ENCODE results near the gene RAB44.
A peak's percentile ranks its signal among the peaks of the same experiment; 100 is the strongest.

Gene RAB44

DNA sequence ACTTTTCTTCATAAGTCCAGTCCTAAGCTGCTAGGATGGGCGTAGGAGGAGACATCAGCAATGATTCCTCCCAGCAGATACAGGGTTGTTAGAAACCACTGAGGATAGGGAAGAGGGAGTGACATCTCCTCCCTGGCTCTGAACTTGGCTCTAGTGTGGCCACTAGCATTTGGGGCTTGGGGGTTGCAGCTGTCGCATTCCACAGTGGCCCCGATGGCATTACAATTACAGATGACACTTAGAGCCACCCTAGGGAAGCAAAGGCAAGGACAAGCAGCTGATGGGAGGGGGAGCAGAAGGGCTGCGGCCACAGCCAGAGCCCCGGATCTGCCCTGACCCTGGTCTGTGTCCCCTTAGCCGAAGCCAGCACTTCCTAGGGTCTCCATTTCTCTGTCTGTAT, 28.6 kb upstream of the RAB44 start:
- H3K4me1 ChIP-seq (ENCODE audit: control insufficient read depth, insufficient read depth, low read length, poor library complexity, severe bottlenecking) = peaks cover 31% of the 10 kb centered on the region
- H3K27ac ChIP-seq (ENCODE audit: low read depth, low read length, severe bottlenecking) = no peak overlapping the region
- no peaks in the 10 kb centered on the region for H3K9me3 ChIP-seq (ENCODE audit: control insufficient read depth, low read length)
- 80 to 86% methylated on average over 4 of the region's 6 CpGs for WGBS, 2 experiments (ENCODE audit: insufficient coverage in 2 of 2)
- no peak overlapping the region for H3K4me3 ChIP-seq (ENCODE audit: extremely low read depth, insufficient read depth, low read length, poor library complexity, severe bottlenecking)
- H3K36me3 ChIP-seq (ENCODE audit: control insufficient read depth, insufficient read depth, low read length) = no peaks in the 10 kb centered on the region

GRCh38 chr6:36670271-36670670, 27.4 kb upstream of the RAB44 start:
- no peak overlapping the region for H3K4me3 ChIP-seq (ENCODE audit: extremely low read depth, insufficient read depth, low read length, poor library complexity, severe bottlenecking)
- H3K4me1 ChIP-seq (ENCODE audit: control insufficient read depth, insufficient read depth, low read length, poor library complexity, severe bottlenecking) = peaks cover 34% of the 10 kb centered on the region
- H3K27ac ChIP-seq (ENCODE audit: low read depth, low read length, severe bottlenecking) = no peak overlapping the region
- H3K36me3 ChIP-seq (ENCODE audit: control insufficient read depth, insufficient read depth, low read length) = no peaks in the 10 kb centered on the region
- H3K9me3 ChIP-seq (ENCODE audit: control insufficient read depth, low read length) = no peaks in the 10 kb centered on the region
- WGBS, 2 experiments (ENCODE audit: insufficient coverage in 2 of 2) = 92 to 93% methylated on average over 7 of the region's 7 CpGs

- H3K36me3 ChIP-seq (ENCODE audit: control insufficient read depth, insufficient read depth, low read length) = no peaks in the 10 kb centered on the region
- H3K27ac ChIP-seq (ENCODE audit: low read depth, low read length, severe bottlenecking) = no peak overlapping the region
- no peaks in the 10 kb centered on the region for H3K9me3 ChIP-seq (ENCODE audit: control insufficient read depth, low read length)
- no peak overlapping the region for H3K4me3 ChIP-seq (ENCODE audit: extremely low read depth, insufficient read depth, low read length, poor library complexity, severe bottlenecking)
- 79 to 80% methylated on average over 6 of the region's 6 CpGs for WGBS, 2 experiments (ENCODE audit: insufficient coverage in 2 of 2)
- peaks cover 38% of the 10 kb centered on the region for H3K4me1 ChIP-seq (ENCODE audit: control insufficient read depth, insufficient read depth, low read length, poor library complexity, severe bottlenecking)
Observed at GRCh38 chr6:36671687-36672375, 25.8 kb upstream of the RAB44 start.

GRCh38 chr6:36673882-36674281, 23.7 kb upstream of the RAB44 start:
- H3K4me3 ChIP-seq (ENCODE audit: extremely low read depth, insufficient read depth, low read length, poor library complexity, severe bottlenecking) = no peak overlapping the region
- 85 to 90% methylated on average over 10 of the region's 10 CpGs for WGBS, 2 experiments (ENCODE audit: insufficient coverage in 2 of 2)
- peaks cover 36% of the 10 kb centered on the region for H3K4me1 ChIP-seq (ENCODE audit: control insufficient read depth, insufficient read depth, low read length, poor library complexity, severe bottlenecking)
- H3K36me3 ChIP-seq (ENCODE audit: control insufficient read depth, insufficient read depth, low read length) = peaks cover 4% of the 10 kb centered on the region
- no peak overlapping the region for H3K27ac ChIP-seq (ENCODE audit: low read depth, low read length, severe bottlenecking)
- H3K9me3 ChIP-seq (ENCODE audit: control insufficient read depth, low read length) = no peaks in the 10 kb centered on the region

DNA sequence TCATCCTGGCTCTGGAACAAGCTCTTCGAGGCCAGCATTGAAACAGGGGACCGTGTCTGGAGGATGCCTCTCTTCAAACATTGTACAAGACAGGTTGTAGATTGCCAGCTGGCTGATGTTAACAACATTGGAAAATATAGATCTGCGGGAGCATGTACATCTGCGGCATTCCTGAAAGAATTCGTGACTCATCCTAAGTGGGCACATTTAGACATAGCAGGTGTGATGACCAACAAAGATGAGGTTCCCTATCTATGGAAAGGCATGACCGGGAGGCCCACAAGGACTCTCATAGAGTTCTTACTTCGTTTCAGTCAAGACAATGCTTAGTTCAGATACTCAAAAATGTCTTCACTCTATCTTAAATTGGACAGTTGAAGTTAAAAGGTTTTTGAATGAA, 22.7 kb upstream of the RAB44 start:
- Histone ChIP-seq H3K36me3 (ENCODE audit: control insufficient read depth, insufficient read depth, low read length) (peaks cover 14% of the 10 kb centered on the region), H3K4me3 (ENCODE audit: extremely low read depth, insufficient read depth, low read length, poor library complexity, severe bottlenecking) (no peak overlapping the region), H3K9me3 (ENCODE audit: control insufficient read depth, low read length) (no peaks in the 10 kb centered on the region), H3K4me1 (ENCODE audit: control insufficient read depth, insufficient read depth, low read length, poor library complexity, severe bottlenecking) (peaks cover 36% of the 10 kb centered on the region), H3K27ac (ENCODE audit: low read depth, low read length, severe bottlenecking) (no peak overlapping the region)
- 93 to 98% methylated on average over 5 to 7 of the region's 7 CpGs for WGBS, 2 experiments (ENCODE audit: insufficient coverage in 2 of 2)

DNA sequence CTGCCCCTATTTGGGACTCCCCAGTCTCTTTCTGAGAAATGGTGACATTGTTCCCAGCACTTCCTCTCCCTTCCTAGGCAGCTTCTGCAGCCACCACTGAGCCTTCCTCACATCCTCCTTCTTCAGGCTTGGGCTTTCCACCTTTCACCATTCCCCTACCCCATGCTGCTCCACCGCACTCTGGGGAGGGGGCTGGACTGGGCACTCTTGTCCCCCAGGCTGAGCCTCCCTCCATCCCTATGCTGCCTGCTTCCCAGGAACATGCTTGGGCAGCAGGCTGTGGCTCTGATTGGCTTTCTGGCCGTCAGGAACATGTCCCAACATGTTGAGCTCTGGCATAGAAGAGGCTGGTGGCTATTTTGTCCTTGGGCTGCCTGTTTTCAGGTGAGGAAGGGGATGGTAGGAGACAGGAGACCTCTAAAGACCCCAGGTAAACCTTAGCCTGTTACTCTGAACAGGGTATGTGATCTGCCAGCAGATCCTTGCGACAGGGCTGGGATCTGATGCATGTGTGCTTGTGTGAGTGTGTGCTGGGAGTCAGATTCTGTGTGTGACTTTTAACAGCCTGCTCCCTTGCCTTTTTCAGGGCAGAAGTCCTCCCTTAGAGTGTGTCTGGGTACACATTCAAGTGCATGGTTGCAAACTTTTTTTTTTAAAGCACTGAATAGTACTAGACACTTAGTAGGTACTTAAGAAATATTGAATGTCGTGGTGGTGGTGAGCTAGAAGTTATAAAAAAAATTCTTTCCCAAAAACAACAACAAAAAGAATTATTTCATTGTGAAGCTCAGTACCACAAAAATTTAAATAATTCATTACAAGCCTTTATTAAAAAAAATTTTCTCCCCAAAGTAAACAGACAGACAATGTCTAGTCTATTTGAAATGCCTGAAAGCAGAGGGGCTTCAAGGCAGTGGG, 21.2 kb upstream of the RAB44 start:
- Histone ChIP-seq H3K4me3 (ENCODE audit: extremely low read depth, insufficient read depth, low read length, poor library complexity, severe bottlenecking) (peak overlapping the region; percentile 98), H3K36me3 (ENCODE audit: control insufficient read depth, insufficient read depth, low read length) (peaks cover 24% of the 10 kb centered on the region), H3K9me3 (ENCODE audit: control insufficient read depth, low read length) (no peaks in the 10 kb centered on the region), H3K27ac (ENCODE audit: low read depth, low read length, severe bottlenecking) (peak overlapping the region; percentile 89), H3K4me1 (ENCODE audit: control insufficient read depth, insufficient read depth, low read length, poor library complexity, severe bottlenecking) (peaks cover 36% of the 10 kb centered on the region)
- 36 to 63% methylated on average over 2 to 3 of the region's 4 CpGs for WGBS, 2 experiments (ENCODE audit: insufficient coverage in 2 of 2)

DNA sequence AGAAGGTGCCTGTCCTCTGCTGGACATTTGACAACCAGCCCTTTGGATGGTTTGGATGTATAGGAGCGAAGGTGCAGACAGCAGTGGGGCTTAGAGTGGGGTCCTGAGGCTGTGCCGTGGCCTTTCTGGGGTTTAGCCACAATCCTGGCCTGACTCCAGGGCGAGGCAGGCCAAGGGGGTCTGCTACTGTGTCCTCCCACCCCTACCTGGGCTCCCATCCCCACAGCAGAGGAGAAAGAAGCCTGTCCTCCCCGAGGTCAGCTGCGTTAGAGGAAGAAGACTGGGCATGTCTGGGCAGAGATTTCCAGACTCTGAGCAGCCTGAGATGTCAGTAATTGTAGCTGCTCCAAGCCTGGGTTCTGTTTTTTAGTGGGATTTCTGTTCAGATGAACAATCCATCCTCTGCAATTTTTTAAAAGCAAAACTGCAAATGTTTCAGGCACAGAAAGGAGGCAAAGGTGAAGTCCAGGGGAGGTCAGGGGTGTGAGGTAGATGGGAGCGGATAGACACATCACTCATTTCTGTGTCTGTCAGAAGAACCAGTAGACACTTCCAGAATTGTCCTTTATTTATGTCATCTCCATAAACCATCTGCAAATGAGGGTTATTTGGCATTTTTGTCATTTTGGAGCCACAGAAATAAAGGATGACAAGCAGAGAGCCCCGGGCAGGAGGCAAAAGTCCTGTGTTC, 20.4 kb upstream of the RAB44 start:
- Histone ChIP-seq H3K4me3 (ENCODE audit: extremely low read depth, insufficient read depth, low read length, poor library complexity, severe bottlenecking) (peak overlapping the region; percentile 98), H3K36me3 (ENCODE audit: control insufficient read depth, insufficient read depth, low read length) (peaks cover 30% of the 10 kb centered on the region), H3K27ac (ENCODE audit: low read depth, low read length, severe bottlenecking) (peak overlapping the region; percentile 89), H3K4me1 (ENCODE audit: control insufficient read depth, insufficient read depth, low read length, poor library complexity, severe bottlenecking) (peaks cover 38% of the 10 kb centered on the region), H3K9me3 (ENCODE audit: control insufficient read depth, low read length) (no peaks in the 10 kb centered on the region)
- 72 to 84% methylated on average over 2 to 6 of the region's 7 CpGs for WGBS, 2 experiments (ENCODE audit: insufficient coverage in 2 of 2)

- peaks cover 37% of the 10 kb centered on the region for H3K36me3 ChIP-seq (ENCODE audit: control insufficient read depth, insufficient read depth, low read length)
- no peaks in the 10 kb centered on the region for H3K9me3 ChIP-seq (ENCODE audit: control insufficient read depth, low read length)
- WGBS, 2 experiments (ENCODE audit: insufficient coverage in 2 of 2) = 23 to 26% methylated on average over 7 of the region's 10 CpGs
- peak overlapping the region; percentile 98 for H3K4me3 ChIP-seq (ENCODE audit: extremely low read depth, insufficient read depth, low read length, poor library complexity, severe bottlenecking)
- H3K4me1 ChIP-seq (ENCODE audit: control insufficient read depth, insufficient read depth, low read length, poor library complexity, severe bottlenecking) = peaks cover 40% of the 10 kb centered on the region
- peak overlapping the region; percentile 69 for H3K27ac ChIP-seq (ENCODE audit: low read depth, low read length, severe bottlenecking)
Observed at GRCh38 chr6:36677753-36678487, 19.7 kb upstream of the RAB44 start.

DNA sequence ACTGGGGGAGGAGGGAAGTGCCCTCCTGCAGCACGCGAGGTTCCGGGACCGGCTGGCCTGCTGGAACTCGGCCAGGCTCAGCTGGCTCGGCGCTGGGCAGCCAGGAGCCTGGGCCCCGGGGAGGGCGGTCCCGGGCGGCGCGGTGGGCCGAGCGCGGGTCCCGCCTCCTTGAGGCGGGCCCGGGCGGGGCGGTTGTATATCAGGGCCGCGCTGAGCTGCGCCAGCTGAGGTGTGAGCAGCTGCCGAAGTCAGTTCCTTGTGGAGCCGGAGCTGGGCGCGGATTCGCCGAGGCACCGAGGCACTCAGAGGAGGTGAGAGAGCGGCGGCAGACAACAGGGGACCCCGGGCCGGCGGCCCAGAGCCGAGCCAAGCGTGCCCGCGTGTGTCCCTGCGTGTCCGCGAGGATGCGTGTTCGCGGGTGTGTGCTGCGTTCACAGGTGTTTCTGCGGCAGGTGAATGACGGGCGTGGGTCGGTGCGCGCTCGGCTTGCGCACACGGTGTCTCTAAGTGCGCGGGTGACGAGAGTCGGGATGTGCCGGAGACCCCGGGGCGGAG, 19.1 kb upstream of the RAB44 start, which contains the start of gene CDKN1A:
Gene CDKN1A (plus strand): TSS at position 227 of the 555 bp plus-strand sequence. CDS start 5,388 bp downstream, outside the sequence.
- Histone ChIP-seq H3K27ac (ENCODE audit: low read depth, low read length, severe bottlenecking) (peak within 1 kb of the TSS; percentile 69), H3K4me1 (ENCODE audit: control insufficient read depth, insufficient read depth, low read length, poor library complexity, severe bottlenecking) (peaks cover 37% of the 10 kb centered on the region), H3K4me3 (ENCODE audit: extremely low read depth, insufficient read depth, low read length, poor library complexity, severe bottlenecking) (peak within 1 kb of the TSS; percentile 98), H3K9me3 (ENCODE audit: control insufficient read depth, low read length) (no peaks in the 10 kb centered on the region), H3K36me3 (ENCODE audit: control insufficient read depth, insufficient read depth, low read length) (peaks cover 44% of the 10 kb centered on the region)
- 1% methylated on average over 60 to 62 of the region's 63 CpGs for WGBS, 2 experiments (ENCODE audit: insufficient coverage in 2 of 2)

All from mesodermal cell (in vitro differentiated cells).